ENCODE results near the gene ZNRF2.

DNA sequence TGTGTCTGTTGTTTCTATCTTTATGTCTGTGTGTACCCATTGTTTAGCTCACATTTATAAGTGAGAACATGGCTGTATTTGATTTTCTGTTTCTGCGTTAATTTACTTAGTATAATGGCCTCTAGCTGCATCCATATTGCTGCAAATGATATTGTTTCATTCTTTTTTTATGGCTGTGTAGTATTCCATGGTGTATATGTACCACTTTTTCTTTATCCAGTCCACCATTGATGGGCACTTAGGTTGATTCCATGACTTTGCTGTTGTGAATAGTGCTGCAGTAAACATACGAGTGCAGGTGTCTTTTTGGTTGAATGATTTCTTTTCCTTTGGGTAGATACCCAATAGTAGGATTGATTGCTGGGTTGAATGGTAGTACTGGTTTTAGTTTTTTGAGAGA lies 48.2 kb downstream of the ZNRF2 start:
- TF ChIP-seq, protein P1, sequence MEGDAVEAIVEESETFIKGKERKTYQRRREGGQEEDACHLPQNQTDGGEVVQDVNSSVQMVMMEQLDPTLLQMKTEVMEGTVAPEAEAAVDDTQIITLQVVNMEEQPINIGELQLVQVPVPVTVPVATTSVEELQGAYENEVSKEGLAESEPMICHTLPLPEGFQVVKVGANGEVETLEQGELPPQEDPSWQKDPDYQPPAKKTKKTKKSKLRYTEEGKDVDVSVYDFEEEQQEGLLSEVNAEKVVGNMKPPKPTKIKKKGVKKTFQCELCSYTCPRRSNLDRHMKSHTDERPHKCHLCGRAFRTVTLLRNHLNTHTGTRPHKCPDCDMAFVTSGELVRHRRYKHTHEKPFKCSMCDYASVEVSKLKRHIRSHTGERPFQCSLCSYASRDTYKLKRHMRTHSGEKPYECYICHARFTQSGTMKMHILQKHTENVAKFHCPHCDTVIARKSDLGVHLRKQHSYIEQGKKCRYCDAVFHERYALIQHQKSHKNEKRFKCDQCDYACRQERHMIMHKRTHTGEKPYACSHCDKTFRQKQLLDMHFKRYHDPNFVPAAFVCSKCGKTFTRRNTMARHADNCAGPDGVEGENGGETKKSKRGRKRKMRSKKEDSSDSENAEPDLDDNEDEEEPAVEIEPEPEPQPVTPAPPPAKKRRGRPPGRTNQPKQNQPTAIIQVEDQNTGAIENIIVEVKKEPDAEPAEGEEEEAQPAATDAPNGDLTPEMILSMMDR (IDR thresholded peaks at IDR 0.05): no peak
- TF ChIP-seq POLR2AphosphoS5 (IDR thresholded peaks at IDR 0.05; ENCODE audit: low read depth, low read length): no peak

All from Panc1 (cell line).